Measurements from ENCODE around the gene UNC5A.

The UNC5A gene

GRCh38 chr5:176800024-176800423 is 10.3 kb upstream of the UNC5A start:
- DNase-seq (ENCODE audit: low read depth): no peak

GRCh38 chr5:176802116-176802784 is 8.1 kb upstream of the UNC5A start:
- no peak for DNase-seq (ENCODE audit: low read depth)

- DNase-seq (ENCODE audit: low read depth): no peak
These were observed 7.1 kb upstream of the UNC5A start for GRCh38 chr5:176803068-176803942.

- no peak for DNase-seq (ENCODE audit: low read depth)
These were observed 6.3 kb upstream of the UNC5A start for GRCh38 chr5:176803943-176804498.

GRCh38 chr5:176806137-176806536 is 4.2 kb upstream of the UNC5A start:
- DNase-seq (ENCODE audit: low read depth): no peak

GRCh38 chr5:176809544-176810080 is 747 bp upstream of the UNC5A start:
- no peak for DNase-seq (ENCODE audit: low read depth)

GRCh38 chr5:176810687-176811501 is 535 bp downstream of the UNC5A start:
- DNase-seq (ENCODE audit: low read depth): no peak

- DNase-seq (ENCODE audit: low read depth): no peak
These were observed 2.2 kb downstream of the UNC5A start for GRCh38 chr5:176812269-176813259.

GRCh38 chr5:176813587-176814312 is 3.4 kb downstream of the UNC5A start:
- no peak for DNase-seq (ENCODE audit: low read depth)

GRCh38 chr5:176814313-176814685 is 3.9 kb downstream of the UNC5A start:
- no peak for DNase-seq (ENCODE audit: low read depth)

GRCh38 chr5:176814836-176815438 is 4.6 kb downstream of the UNC5A start:
- DNase-seq (ENCODE audit: low read depth): no peak

- DNase-seq (ENCODE audit: low read depth): no peak
These were observed 5.8 kb downstream of the UNC5A start for GRCh38 chr5:176816043-176816745.

GRCh38 chr5:176816791-176817347 is 6.5 kb downstream of the UNC5A start:
- DNase-seq (ENCODE audit: low read depth): no peak

GRCh38 chr5:176817369-176817840 is 7.0 kb downstream of the UNC5A start:
- no peak for DNase-seq (ENCODE audit: low read depth)

GRCh38 chr5:176817841-176818377 is 7.5 kb downstream of the UNC5A start:
- peak; percentile 31 for DNase-seq (ENCODE audit: low read depth)

GRCh38 chr5:176818391-176819098 is 8.2 kb downstream of the UNC5A start:
- DNase-seq (ENCODE audit: low read depth): no peak

- no peak for DNase-seq (ENCODE audit: low read depth)
These were observed 9.1 kb downstream of the UNC5A start for GRCh38 chr5:176819476-176819875.

- no peak for DNase-seq (ENCODE audit: low read depth)
These were observed 10.6 kb downstream of the UNC5A start for GRCh38 chr5:176820937-176821336.
